GM19395 (cell line): Measurements from ENCODE around the gene NCF4.

ENCODE experiments used
- ATAC-seq: cut with Tn5 transposase; IDR thresholded peaks from one replicate; pipeline ENCODE4 v1.9.1; 2021; ENCODE audit warnings: mild to moderate bottlenecking, moderate library complexity; ENCODE audit not compliant: unreplicated experiment

The NCF4 gene

DNA sequence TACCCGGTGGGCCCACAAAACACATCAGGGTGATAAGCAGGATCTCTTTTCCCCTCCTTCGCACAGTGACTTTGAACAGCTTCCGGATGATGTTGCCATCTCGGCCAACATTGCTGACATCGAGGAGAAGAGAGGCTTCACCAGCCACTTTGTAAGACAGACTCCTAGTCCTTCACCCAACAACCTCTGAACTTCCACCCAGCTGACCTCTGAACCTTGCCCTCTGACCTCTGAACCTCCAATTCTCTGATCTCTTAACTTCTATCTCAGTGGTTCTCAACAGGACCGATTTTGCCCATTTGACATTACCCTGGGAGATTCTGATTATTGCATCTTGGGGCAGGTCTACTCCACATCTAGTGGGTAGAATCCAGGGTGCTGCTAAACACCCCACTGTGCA, 3.2 kb downstream of the NCF4 start:
- ATAC-seq = no peak

DNA sequence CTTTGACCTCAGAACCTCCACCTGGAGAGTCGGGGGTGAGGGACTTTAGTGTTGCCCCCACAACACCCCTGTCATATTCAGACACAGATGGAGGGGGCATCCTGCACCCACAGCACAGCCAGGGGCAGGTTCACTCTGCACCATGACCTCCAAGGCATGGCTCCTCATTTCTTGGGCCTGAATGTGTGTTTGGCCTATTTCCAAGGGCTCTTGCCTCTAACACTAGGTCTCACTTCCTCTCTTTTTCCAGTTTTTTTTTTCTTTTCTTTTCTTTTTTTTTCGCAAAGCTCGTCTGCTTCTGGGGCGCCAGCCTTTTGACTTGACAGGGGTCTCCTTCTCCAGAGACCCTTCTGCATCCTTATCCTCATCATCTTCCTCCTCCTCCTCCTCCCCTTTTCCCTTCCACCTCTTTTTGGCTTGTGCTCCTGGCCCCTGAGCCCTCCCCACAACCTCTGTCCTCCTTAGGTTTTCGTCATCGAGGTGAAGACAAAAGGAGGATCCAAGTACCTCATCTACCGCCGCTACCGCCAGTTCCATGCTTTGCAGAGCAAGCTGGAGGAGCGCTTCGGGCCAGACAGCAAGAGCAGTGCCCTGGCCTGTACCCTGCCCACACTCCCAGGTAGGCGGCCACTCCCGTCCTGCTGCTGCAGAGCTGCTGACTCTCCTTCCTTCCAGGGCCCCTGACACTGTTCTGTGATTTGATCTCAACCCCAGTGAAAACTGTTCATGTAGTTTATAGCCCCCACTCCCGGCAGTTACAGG, 3.8 kb downstream of the NCF4 start:
- no peak for ATAC-seq

DNA sequence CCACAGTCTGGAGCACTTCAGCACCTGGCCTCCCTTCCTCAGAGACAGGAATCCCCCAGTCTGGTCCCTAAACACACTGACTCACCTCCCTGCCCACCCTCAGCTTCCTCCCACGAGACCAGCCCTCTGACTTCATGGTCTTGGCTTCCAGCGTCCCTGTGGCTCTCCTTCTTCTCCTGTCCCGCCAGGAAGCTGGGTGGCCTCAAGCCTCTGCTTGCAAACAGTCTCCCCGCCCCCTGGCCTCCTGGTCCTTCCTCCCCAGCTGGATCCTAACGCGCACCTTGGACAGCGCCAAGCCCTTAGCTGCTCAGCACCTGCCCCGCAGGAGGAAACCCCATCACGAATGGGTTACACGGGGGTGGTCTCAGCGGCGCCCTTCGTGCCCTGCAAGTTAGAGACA, 4.5 kb downstream of the NCF4 start:
- no peak for ATAC-seq

DNA sequence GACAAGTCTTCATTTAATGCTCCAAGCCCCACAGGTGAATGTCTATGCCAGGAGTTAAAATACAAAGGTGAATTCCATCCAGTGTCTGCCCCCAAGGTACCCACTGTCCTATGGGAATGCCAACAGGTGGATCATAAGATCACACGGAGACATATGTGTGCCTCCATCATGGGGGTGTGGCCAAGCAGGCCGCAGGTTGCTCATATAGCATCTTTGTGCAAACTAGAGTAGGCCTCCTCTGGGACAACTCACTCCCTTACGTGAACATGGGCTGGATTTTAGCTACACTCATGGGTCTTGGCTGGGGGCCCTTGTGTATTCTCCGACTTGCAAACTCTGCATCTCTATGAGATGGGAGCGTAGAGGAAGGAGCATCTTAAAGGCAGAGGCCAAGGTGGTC, 6.9 kb downstream of the NCF4 start:
- ATAC-seq = no peak

DNA sequence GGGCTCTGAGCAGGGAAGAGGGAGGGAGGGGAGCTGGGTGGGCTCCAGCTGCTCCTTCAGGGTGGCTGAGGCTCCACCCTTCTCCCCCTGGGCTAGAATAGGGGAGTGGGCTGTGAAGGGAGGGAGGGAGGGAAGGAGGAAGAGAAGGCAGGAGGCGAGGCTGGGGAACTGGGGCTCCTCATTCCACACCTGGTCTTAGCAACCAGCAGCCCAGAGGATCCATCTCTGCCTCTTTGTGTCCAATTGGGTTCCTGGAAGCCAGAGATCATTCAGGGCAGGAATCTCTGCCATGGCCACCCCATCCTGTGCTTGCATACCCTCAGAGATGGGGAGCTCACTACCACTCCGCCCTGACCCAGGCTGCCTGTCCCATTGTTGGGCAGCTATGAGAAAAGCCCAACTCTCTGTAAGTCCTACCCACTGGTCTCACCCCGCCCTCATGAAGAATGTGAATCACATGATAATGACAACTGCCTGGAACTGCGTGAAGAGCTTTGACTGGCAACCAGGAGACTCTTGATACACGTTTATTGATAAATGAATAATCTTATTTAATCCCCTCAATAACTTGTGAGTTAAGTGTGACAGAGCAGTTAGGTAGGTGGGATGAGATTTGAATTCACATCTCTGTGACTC, 7.9 kb downstream of the NCF4 start:
- ATAC-seq = no peak

DNA sequence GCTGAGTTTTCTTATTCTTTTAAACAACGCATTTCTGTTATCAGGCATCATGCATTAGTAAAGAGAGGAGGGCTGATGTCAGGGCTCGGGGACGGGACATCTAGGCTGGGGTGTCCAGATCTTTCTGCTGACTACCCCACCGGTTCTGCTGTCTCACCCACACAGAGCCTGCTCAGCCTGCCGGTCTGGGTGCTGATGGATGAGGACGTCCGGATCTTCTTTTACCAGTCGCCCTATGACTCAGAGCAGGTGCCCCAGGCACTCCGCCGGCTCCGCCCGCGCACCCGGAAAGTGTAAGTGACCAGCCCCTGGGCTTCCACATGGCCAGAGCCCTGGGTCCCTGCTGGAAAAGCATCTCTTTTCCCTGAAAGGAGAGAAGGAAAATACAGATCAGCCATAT, 9.4 kb downstream of the NCF4 start:
- no peak for ATAC-seq

DNA sequence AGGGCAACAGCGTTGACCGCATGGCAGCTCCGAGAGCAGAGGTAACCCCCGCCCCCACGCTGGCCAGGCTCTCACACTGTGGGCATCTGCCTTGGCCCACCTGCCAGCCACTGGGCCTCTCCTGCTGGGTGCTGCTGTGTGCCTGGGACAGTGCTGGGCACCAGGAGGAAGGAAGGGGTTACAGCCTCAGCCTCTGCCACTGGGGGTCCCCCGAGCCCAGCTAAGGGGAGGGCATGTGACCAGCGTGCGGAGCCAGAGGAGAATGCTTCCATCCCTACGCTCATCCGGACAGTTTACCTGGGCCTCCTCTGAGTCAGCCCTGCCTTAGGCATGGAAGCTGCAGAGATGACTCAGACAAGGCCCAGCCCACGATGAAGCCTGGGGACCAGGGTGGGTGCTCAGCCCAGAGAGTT, 10.9 kb downstream of the NCF4 start:
- ATAC-seq = no peak

DNA sequence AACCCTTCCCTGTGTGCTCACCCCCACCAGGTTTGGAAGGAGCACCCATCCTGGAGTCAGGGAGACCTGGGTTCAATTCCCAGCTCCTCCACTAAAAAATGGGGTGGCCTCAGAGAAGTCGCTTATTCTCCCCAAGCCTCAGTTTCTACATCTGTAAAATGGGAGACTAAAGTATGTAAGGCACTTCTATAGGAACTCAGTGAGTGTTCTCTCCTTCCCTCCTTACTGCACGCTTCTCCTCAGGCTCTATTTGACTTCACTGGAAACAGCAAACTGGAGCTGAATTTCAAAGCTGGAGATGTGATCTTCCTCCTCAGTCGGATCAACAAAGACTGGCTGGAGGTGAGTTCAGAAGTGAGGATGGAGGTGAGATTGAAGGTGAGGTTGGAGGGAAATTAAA, 11.3 kb downstream of the NCF4 start:
- ATAC-seq = no peak

DNA sequence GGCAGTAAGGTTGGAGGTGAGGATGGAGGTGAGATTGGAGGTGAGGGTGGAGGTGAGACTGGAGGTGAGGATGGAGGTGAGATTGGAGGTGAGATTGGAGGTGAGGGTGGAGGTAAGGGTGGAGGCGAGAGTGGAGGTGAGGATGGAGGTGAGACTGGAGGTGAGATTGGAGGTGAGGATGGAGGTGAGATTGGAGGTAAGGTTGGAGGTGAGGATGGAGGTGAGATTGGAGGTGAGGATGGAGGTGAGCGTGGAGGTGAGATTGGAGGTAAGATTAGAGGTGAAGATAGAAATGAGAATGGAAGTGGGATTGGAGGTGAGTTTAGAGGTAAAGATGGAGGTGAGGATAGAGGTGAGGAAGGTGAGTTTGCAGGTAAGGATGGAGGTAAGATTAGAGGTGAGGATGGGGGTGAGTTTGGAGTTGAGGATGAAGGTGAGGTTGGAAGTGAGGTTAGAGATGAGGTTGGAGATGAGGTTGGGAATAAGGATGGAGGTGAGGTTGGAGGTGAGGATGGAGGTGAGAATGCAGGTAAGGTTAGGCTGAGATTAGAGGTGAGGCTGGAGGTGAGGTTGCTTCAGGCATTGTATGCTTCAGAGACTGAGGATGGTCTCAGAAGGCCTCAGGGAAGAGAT, 12.2 kb downstream of the NCF4 start:
- ATAC-seq = no peak

DNA sequence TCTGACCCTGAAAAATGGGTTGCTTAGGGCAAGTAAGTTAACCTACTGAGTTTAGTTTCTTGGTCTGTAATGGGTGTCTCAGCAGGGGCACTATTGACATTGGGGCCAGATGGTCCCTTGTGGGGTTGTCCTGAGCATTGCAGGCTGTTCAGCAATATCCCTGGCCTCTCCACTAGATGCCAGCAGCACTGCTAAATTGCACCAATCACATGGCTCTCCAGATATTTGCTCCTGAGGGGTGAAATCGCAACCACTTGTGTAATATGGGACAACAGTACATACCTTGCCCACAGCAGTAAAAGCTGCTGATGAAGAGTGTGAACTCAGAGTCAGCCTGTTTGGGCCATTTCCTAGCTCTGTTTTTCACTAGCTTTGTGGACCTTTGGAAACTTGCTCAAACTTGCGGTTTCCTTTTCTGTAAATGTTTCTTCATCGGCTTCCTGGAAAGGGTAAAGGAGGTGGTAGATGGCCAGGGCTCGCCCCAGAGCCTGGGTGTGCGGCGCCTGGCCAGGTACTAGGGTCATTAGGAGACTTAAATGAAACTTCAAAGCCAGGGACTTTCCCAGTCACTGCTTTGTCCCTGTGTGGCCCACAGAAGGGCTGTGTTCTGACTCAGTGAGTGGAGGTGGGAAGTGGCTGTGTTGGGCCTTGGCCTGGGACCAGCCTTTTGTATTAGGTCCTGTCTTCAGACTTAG, 13.0 kb downstream of the NCF4 start:
- ATAC-seq = peak; percentile 90

DNA sequence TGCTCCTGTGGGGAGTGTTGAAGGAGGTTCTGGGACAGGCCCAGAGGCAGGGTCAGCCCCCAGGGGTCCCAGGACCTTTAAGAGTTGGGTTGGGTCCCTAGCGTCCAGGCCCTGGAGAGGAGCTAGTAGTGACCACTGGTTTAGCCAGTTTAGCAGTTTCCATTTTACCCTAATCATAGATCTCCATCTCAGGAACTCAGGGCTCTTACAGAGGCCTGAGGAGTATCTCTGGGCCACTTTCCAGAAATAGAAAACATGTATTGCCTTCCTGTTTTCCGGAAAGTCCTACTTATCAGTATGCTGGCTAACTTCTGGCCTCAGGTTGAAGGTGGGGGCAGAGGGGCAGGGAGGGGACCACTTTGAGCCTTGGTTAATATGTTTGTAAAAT, 13.5 kb downstream of the NCF4 start:
- ATAC-seq = no peak

DNA sequence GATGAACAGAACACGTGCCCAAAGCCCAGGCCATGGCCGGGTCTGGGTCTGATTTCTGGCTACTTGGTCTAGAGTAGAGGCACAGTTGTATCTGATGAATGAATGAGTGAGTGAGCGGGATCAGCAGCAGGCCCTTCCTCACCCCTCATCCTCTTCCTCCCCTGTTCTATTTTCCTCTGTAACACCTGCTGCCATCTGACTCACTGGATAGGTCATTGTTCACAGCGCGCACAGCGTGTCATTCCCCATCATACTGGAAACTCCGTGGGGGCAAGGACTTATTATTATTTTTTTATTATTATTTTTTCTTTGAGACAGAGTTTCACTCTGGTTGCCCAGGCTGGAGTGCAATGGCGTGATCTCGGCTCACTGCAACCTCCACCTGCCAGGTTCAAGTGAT, 13.9 kb downstream of the NCF4 start:
- no peak for ATAC-seq

DNA sequence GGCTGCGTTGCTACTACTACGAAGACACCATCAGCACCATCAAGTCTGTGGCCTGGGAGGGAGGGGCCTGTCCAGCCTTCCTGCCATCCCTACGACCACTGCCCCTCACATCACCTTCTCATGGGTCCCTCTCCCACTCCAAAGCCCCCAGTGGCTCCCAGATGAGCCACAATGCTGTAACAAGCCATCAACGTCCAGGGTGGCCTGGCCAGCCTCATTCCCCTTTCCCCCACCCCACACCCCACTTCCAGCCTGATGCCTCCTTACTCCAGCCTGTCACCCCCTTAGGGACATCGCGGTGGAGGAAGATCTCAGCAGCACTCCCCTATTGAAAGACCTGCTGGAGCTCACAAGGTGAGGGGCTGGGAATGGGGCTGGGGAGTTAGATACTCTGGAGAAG, 14.9 kb downstream of the NCF4 start:
- ATAC-seq = no peak

DNA sequence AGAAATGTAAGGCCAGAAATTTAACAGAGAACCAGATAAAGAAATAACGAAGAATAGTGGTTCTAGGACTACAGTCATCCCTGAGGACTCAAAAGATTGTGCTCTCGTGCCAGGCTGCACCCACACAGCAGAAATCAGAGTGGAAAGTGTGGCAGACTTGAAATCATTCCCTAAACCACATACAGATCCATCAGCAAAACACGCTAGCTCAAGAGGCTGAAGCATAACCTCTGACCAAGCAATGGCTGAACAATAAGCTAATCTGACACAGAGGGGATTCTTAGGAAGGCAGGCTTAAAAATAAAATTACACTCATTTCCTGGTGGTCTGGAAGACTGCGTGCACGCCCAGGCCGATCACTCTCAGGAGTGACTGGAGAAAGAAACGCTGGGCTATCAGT, 19.0 kb downstream of the NCF4 start:
- ATAC-seq = no peak

DNA sequence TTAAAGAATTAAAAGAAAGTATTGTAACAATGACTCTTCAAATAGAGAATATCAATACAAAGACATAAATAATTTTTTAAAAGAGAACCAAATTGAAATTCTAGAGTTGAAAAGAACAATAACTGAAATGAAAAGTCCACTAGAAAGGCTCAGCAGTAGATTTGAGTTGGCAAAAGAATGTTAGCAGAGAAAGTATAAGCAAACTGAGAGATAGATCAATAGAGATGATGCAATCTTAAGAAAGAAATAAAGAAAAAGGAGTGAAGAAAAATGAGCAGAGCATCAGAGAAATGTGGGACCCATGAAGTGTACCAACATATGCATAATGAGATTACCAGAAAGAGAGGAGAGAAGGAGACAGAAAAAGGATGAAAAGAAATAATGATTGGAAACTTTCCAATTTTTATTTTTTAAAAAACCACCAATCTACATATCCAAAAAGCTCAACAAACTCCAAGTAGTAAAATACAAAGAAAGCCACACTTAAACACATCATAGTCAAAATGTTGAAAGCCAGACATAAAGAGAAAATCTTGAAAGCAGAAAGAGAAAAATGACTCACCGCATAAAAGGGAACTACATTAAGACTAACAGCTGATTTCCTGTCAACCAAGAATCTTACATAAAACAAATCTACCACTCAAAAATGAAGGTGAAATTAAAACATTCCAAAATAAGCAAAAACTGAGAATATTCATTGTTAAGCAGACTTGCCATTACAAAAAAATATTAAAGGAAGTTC, 20.9 kb downstream of the NCF4 start:
- ATAC-seq = no peak

DNA sequence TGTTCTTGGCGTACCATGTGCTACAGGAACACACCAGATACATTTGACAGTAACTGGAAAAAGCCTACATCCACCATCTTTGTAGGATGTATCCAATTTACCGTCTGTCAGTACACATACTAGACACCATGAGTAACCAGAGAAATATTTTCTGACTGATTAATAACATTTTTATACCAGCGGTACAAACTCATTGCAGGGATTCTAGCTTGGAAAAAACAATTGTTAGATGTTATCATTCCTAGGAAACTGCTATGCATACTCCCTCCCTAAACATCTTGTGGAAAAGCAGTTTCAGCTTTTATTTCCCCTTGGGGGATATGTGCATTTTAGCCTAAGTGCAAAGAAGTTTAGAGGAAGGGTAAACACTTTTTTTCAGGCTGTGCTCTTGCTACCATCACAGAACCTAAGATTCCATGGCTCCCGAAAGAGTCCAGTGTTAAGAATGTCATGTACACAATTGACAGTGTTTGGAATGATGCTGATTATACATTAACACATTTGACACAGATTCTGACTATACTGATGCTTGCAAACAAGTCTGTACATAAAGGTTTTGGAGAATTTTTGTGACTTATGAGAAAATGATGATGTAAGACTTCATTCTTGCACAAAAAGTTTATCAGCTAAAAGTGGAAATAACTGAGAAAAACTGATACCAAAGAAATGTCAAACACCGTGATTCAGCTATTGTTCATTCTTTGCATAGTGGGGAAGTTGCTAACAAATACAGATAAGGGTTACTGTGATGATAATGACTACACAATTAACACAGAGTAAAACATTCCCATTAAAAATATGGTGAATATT, 23.7 kb downstream of the NCF4 start:
- ATAC-seq = no peak

DNA sequence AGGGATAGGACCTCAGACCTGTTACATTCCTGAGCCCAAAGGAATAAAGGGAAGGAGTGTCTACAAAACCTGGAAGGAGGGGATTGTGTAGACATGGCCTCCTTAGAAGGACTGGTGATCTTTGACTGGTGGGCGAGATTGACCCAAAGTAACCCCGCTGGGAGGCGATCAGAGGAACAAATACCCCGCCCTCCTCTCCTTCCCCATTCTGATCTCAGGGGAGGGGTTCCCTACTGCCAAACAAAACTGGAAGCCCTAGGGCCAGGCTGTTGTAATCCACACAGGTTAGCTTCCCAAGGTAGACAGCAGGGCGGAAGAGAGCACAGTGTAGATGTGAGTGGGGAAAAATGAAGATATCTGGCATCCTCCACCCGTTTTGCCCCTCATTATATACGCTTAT, 24.7 kb downstream of the NCF4 start:
- no peak for ATAC-seq

DNA sequence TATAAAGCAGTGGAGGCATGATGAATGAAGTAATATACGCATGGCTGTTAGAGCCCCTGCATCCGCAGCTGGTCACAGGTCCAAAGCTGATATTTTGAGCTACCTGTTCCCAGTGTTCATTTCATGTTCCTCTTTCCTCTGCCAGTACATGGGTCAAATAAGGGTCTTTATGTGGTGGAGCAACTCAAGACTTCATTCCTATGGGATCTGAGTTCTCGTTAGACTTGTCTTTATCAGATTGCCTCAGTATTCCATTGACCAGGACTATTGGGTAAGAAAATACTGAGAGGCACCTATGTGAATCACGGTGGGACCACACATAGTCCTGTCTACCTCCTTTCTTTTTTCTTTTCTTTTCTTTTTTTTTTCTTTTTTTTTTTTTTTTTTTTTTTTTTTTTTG, 25.2 kb downstream of the NCF4 start:
- no peak for ATAC-seq

DNA sequence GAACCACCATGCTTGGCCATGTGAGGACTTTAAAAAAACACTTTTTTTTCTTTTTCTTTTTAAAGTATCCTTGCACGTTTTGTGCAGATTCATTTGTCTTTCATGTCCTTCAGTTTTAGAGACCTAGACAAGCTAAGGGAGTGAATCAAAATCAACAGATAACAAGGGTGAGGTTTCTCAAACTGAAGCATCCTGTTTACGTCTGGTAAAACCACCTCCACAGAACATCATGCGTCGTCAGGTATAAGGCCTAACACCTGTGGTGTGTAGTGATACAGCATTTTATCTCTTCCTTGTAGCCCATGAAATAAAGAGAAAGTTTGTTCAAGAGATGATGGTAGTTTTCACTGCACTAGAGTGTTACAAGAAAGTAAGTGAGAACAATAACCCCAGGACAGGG, 26.4 kb downstream of the NCF4 start:
- ATAC-seq = no peak

DNA sequence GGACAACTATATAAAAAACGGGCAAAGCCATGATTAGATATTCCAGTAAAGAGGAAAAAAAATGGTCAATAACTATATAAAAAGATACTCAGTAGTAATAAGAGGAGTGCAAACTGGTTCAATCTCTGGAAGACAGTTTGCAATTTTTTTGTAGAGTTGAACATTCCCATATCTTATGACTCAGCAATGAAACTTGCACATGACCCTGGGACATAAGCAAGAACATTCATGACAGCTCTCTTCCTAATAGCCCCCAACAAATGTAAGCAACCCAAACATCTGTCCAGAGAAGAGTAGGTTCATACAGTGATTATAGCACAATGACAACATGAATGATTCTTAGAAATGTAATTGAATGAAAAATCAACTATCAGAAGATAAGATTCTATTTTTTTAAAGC, 30.8 kb downstream of the NCF4 start:
- ATAC-seq = no peak
